GM12878 (cell line): ENCODE results near the gene ACVR2A. TPM values are rescaled to one million over a fixed set of nuclear protein-coding genes. Genes with fewer than 3 reads are reported as not detected.
A peak's percentile ranks its signal among the peaks of the same experiment; 100 is the strongest.

Experiments
- ATAC-seq: fragments of 200-7000 bp; cut with Tn5 transposase; 3 replicates; pipeline ENCODE4 v1.9.1; 2020; ENCODE audit warnings: mild to moderate bottlenecking, moderate library complexity
- BruUV-seq: library from RNA; stranded (reverse); fragments of 400-500 nt; replicated peaks from 2 replicates; lab custom pipeline; 2021; lab: Mats Ljungman, UMichigan
- CTCF ChIA-PET: fragments of 300-600 bp; sonication (Branson Sonifier 250); formaldehyde crosslinking; extraction: SDS; loops from one replicate; lab custom pipeline; 2021; ENCODE audit warnings: inconsistent platforms; lab: Yijun Ruan, JAX
- POLR2A ChIA-PET: fragments of 350-600 bp; formaldehyde crosslinking; extraction: SDS; loops from one replicate; lab custom pipeline; 2021; ENCODE audit warnings: inconsistent platforms; lab: Charles Lee
- RAD21 ChIA-PET: fragments of 300-600 bp; sonication (Branson Sonifier 250); formaldehyde crosslinking; loops from one replicate; lab custom pipeline; 2023; ENCODE audit warnings: antibody characterized with exemption; ENCODE audit not compliant: unreplicated experiment; lab: Charles Lee
- SMC1A ChIA-PET: fragments of 300-600 bp; sonication (Branson Sonifier 250); formaldehyde crosslinking; loops from one replicate; lab custom pipeline; 2023; ENCODE audit not compliant: unreplicated experiment, uncharacterized antibody; lab: Charles Lee
- DNase-seq: peaks from one replicate; pipeline ENCODE4 v3.0.0-alpha.2; 2011; ENCODE audit warnings: low read depth, low spot score
- FAIRE-seq: peaks from 3 replicates; lab custom pipeline; 2011; peaks lifted over from hg19 to GRCh38; lab: Jason Lieb, UNC
- H2AFZ ChIP-seq: 2 replicates; pipeline ENCODE4 v1.6.0; 2011; ENCODE audit warnings: low read depth, low read length, control low read depth; ENCODE audit not compliant: control insufficient read depth
- H3K27ac ChIP-seq: 2 replicates; pipeline ENCODE4 v1.5.1; 2011; ENCODE audit warnings: control low read depth; ENCODE audit not compliant: control insufficient read depth, insufficient read depth
- H3K27me3 ChIP-seq, 2 experiments: replicated peaks in 1 of 2; 2 replicates each; pipeline versions ENCODE4 v1.6.0 to v1.6.1; 2011; ENCODE audit warnings: low read length in 1 of 2; ENCODE audit not compliant: control insufficient read depth in 2 of 2, insufficient read depth in 2 of 2
- H3K36me3 ChIP-seq, 2 experiments: 2 replicates each; pipeline ENCODE4 v1.5.1; 2011; ENCODE audit warnings: low read length in 1 of 2; ENCODE audit not compliant: control insufficient read depth in 2 of 2, insufficient read depth in 2 of 2
- H3K4me1 ChIP-seq: 2 replicates; pipeline ENCODE4 v1.6.1; 2011; ENCODE audit warnings: mild to moderate bottlenecking, low read length, moderate library complexity, mixed read lengths; ENCODE audit not compliant: control insufficient read depth, insufficient read depth
- H3K4me2 ChIP-seq: 2 replicates; pipeline ENCODE4 v1.6.0; 2011; ENCODE audit warnings: control low read depth; ENCODE audit not compliant: control insufficient read depth, insufficient read depth
- H3K4me3 ChIP-seq: fragments of 200-600 bp; sonication (generic); 2 replicates; pipeline ENCODE4 v1.5.1; 2016
- H3K79me2 ChIP-seq: 2 replicates; pipeline ENCODE4 v1.6.0; 2011; ENCODE audit warnings: low read length; ENCODE audit not compliant: control insufficient read depth, insufficient read depth
- H3K9ac ChIP-seq: 2 replicates; pipeline ENCODE4 v1.8.0; 2011; ENCODE audit warnings: low read length, control low read depth, mixed read lengths; ENCODE audit not compliant: control insufficient read depth, insufficient read depth
- H3K9me3 ChIP-seq: replicated peaks from 3 replicates; pipeline ENCODE4 v1.5.1; 2011; ENCODE audit warnings: mild to moderate bottlenecking, low read length; ENCODE audit not compliant: control insufficient read depth, insufficient read depth
- H4K20me1 ChIP-seq: 2 replicates; pipeline ENCODE4 v1.6.0; 2011; ENCODE audit not compliant: control insufficient read depth, insufficient read depth
- BHLHE40 ChIP-seq, 2 experiments: fragments of 450-650 bp in 1 of 2; IDR thresholded peaks; 2 replicates each; pipeline ENCODE4 v1.6.1; 2011 to 2017; ENCODE audit warnings: low read depth in 2 of 2, borderline replicate concordance in 1 of 2, improper control_type of control experiment in 1 of 2, low read length in 1 of 2, mild to moderate bottlenecking in 1 of 2
- BRCA1 ChIP-seq: IDR thresholded peaks from 2 replicates; pipeline ENCODE4 v1.6.1; 2011; ENCODE audit warnings: low read depth, low read length, improper control_type of control experiment
- DPF2 ChIP-seq: fragments of 450-650 bp; IDR thresholded peaks from 2 replicates; pipeline ENCODE4 v1.6.1; 2017; ENCODE audit warnings: mild to moderate bottlenecking
- ETV6 ChIP-seq, 2 experiments: fragments of 450-650 bp in 1 of 2; IDR thresholded peaks in 1 of 2; conservative IDR thresholded peaks in 1 of 2; 2 replicates each; pipeline ENCODE4 v1.6.1; 2014; ENCODE audit warnings: antibody characterized with exemption in 1 of 2, borderline replicate concordance in 1 of 2, low read depth in 1 of 2, mild to moderate bottlenecking in 1 of 2, moderate library complexity in 1 of 2
- LARP7 ChIP-seq: fragments of 450-650 bp; IDR thresholded peaks from 2 replicates; pipeline ENCODE4 v1.6.1; 2017; ENCODE audit warnings: mild to moderate bottlenecking
- NFYB ChIP-seq: IDR thresholded peaks from 2 replicates; pipeline ENCODE4 v1.6.1; 2011; ENCODE audit warnings: low read depth, mild to moderate bottlenecking, low read length, improper control_type of control experiment, moderate library complexity; ENCODE audit not compliant: insufficient read depth
- NR2F1 ChIP-seq: fragments of 450-650 bp; conservative IDR thresholded peaks from 2 replicates; pipeline ENCODE4 v1.6.1; 2017; ENCODE audit warnings: mild to moderate bottlenecking
- RAD21 ChIP-seq: IDR thresholded peaks from 2 replicates; pipeline ENCODE4 v1.6.1; 2011; ENCODE audit warnings: mild to moderate bottlenecking, low read depth, low read length, moderate library complexity; ENCODE audit not compliant: insufficient read depth
- RUNX3 ChIP-seq: IDR thresholded peaks from 2 replicates; pipeline ENCODE4 v1.6.1; 2012; ENCODE audit warnings: low read length, inconsistent platforms
- SMARCA5 ChIP-seq: fragments of 450-650 bp; IDR thresholded peaks from 2 replicates; pipeline ENCODE4 v1.6.1; 2017; ENCODE audit warnings: mild to moderate bottlenecking
- ZNF207 ChIP-seq: fragments of 450-650 bp; IDR thresholded peaks from 2 replicates; pipeline ENCODE4 v1.6.1; 2014; ENCODE audit warnings: antibody characterized with exemption, mild to moderate bottlenecking, borderline replicate concordance
- WGBS: methylation state at CpG from one replicate; pipeline ENCODE4 v1.1.6; 2016; ENCODE audit warnings: low lambda C conversion rate; ENCODE audit not compliant: insufficient replicate concordance, insufficient coverage; ENCODE audit errors: missing lambda C conversion rate; 5-methylcytosine and 5-hydroxymethylcytosine counted together
- in situ Hi-C: fragments of 300-500 bp; cut with MboI; formaldehyde crosslinking; loops from 9 replicates; pipeline ENCODE4 v1.14.3; 2018; ENCODE audit warnings: mixed read lengths
- intact Hi-C: fragments of 100-400 bp; cut with micrococcal nuclease; formaldehyde crosslinking; loops from one replicate; pipeline ENCODE4 v1.14.2; 2022; ENCODE audit not compliant: unreplicated experiment
- polyA plus RNA-seq, 11 experiments: library from polyadenylated mRNA; depleted of rRNA in 4 of 11; unstranded in 6 of 11; stranded (reverse) in 5 of 11; fragments of >200 nt; fragmentation: Nextera tagmentation in 4 of 11; fragmentation: Illumina TruSeq in 1 of 11; extraction: Ambion mirVana in 4 of 11; extraction: Trizol in 1 of 11; gene quantifications; 1 replicate in 1 of 11; 2 replicates in 10 of 11; pipeline versions ENCODE4 v1.2.1 to v1.2.3, GENCODE V29; 2011 to 2016; ENCODE audit warnings: inconsistent platforms in 2 of 11, missing spikeins in 2 of 11, low read depth in 1 of 11
- total RNA-seq, 4 experiments: library from RNA; depleted of rRNA in 3 of 4; stranded (reverse); fragments of >200 nt in 3 of 4; fragmentation: Illumina TruSeq in 1 of 4; extraction: Trizol in 1 of 4; gene quantifications; 2 replicates each; pipeline versions ENCODE4 v1.2.1 to v1.2.3, GENCODE V29; 2013 to 2021
- TF ChIP-seq, protein P1 (sequence below): IDR thresholded peaks from 2 replicates; pipeline ENCODE4 v1.6.1; 2012; ENCODE audit warnings: low read depth, low read length, improper control_type of control experiment
- TF ChIP-seq, protein P2 (sequence below): fragments of 450-650 bp; conservative IDR thresholded peaks from 2 replicates; pipeline ENCODE4 v1.6.1; 2017; ENCODE audit warnings: mild to moderate bottlenecking, moderate library complexity

The ACVR2A gene
- total and polyA plus RNA-seq, 10 of the 15 experiments (the other 5 are each of a cell fraction or from before 2014, with no cell fraction given), result 0.42 to 3.0 (median 1.7) TPM

DNA sequence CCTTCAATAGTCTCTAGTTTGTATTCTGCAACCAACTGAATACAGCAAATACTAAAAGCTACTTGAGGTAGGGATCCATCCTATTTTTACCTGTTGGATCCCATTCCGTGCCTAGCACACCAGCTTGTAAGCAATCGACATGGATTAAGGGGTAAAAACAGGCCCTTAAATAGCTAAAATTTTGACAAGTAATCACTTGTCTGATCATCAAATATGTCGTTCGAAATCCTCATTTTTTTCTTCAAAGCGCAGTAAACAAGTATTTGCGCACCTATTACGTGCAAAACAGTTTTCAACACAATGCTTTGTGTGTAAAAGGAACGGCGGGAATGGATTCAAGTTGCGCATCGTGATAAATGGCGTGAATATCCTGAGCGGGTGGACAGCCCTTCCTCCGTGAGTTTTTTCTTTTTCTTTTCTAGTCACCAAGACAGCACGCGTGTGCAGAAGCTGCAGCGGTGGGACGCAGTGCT lies 1.4 kb upstream of the ACVR2A start (continued):
- no peak for TF ChIP-seq BHLHE40 (IDR thresholded peaks at IDR 0.05; ENCODE audit: borderline replicate concordance in 1 of 2, low read depth in 2 of 2, low read length in 1 of 2)
- no peak for TF ChIP-seq ETV6 (conservative IDR thresholded peaks at IDR 0.05 in 1 of 2, IDR thresholded peaks at IDR 0.05 in 1 of 2; ENCODE audit: borderline replicate concordance in 1 of 2, low read depth in 1 of 2)

- H3K9me3 ChIP-seq, result no peaks in the 10 kb centered on the region; the same call in 2 of the 3 replicates
- peaks cover 0 to 6% of the 10 kb centered on the region in 2 experiments; a peak in 1 of 4 replicates for H3K27me3 ChIP-seq
- ChIA-PET POLR2A (interaction anchor here (0.6 to 1.2 kb wide), 3 partner anchors 17 to 724 kb away, joined by 3 to 9 read pairs (median 3); no protein-coding TSS in a partner anchor), CTCF (interaction anchor here (0.8 kb wide), 1 partner anchor 41 kb away, joined by 4 read pairs; no protein-coding TSS in a partner anchor), RAD21 (interaction anchor here (1.1 kb wide), 1 partner anchor 207 kb away, joined by 5 read pairs; no protein-coding TSS in a partner anchor), SMC1A (interaction anchor here (1.4 kb wide), 1 partner anchor 346 kb away, joined by 3 read pairs; no protein-coding TSS in a partner anchor)
- H3K4me1 ChIP-seq, result no peaks in the 10 kb centered on the region; the same call in 1 of the 2 replicates
- no peak overlapping the region for H3K27ac ChIP-seq
- peak overlapping the region; percentile 71 for H3K4me3 ChIP-seq
- FAIRE-seq (no peak), DNase-seq (no peak), ATAC-seq (peak; percentile 74)
- peak overlapping the region; percentile 88 for H3K4me2 ChIP-seq
- H3K79me2 ChIP-seq, result no peaks in the 10 kb centered on the region
- no TSS peak for BruUV-seq
- 2% methylated on average over 66 of the region's 113 CpGs for WGBS
- intact Hi-C loops, result loop anchor here (5.0 kb wide), 1 partner anchor 207 kb away; no protein-coding TSS in a partner anchor
- H2AFZ ChIP-seq, result peak overlapping the region; percentile 89
- H3K9ac ChIP-seq, result peak overlapping the region; percentile 65
- no peaks in the 10 kb centered on the region for H4K20me1 ChIP-seq
- H3K36me3 ChIP-seq, result no peaks in the 10 kb centered on the region
- in situ Hi-C loops, result no loop called here
- TF ChIP-seq, protein P1, sequence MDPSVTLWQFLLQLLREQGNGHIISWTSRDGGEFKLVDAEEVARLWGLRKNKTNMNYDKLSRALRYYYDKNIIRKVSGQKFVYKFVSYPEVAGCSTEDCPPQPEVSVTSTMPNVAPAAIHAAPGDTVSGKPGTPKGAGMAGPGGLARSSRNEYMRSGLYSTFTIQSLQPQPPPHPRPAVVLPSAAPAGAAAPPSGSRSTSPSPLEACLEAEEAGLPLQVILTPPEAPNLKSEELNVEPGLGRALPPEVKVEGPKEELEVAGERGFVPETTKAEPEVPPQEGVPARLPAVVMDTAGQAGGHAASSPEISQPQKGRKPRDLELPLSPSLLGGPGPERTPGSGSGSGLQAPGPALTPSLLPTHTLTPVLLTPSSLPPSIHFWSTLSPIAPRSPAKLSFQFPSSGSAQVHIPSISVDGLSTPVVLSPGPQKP, result peak; percentile 57; the same call in 1 of the 2 replicates
- TF ChIP-seq RAD21, result 0 out of 2 replicates have a peak, but pooled peaks have one; percentile 25
- peak; percentile 53 for TF ChIP-seq NR2F1
- TF ChIP-seq RUNX3, result 0 out of 2 replicates have a peak, but pooled peaks have one; percentile 7
- TF ChIP-seq SMARCA5, result peak; percentile 74
- TF ChIP-seq NFYB, result no peak
- peak; percentile 93 for TF ChIP-seq LARP7
- TF ChIP-seq, protein P2, sequence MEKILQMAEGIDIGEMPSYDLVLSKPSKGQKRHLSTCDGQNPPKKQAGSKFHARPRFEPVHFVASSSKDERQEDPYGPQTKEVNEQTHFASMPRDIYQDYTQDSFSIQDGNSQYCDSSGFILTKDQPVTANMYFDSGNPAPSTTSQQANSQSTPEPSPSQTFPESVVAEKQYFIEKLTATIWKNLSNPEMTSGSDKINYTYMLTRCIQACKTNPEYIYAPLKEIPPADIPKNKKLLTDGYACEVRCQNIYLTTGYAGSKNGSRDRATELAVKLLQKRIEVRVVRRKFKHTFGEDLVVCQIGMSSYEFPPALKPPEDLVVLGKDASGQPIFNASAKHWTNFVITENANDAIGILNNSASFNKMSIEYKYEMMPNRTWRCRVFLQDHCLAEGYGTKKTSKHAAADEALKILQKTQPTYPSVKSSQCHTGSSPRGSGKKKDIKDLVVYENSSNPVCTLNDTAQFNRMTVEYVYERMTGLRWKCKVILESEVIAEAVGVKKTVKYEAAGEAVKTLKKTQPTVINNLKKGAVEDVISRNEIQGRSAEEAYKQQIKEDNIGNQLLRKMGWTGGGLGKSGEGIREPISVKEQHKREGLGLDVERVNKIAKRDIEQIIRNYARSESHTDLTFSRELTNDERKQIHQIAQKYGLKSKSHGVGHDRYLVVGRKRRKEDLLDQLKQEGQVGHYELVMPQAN, result peak; percentile 64; the same call in 1 of the 2 replicates
- TF ChIP-seq BRCA1, result no peak
- TF ChIP-seq ZNF207, result no peak
- TF ChIP-seq DPF2, result peak; percentile 35
Observed at GRCh38 chr2:147843864-147844696, 749 bp upstream of the ACVR2A start.
